Lower lobe of right lung (tissue), 2 donors: ENCODE measurements around the gene ST7. TPM values are rescaled to one million over a fixed set of nuclear protein-coding genes. Genes with fewer than 3 reads are reported as not detected.

Experiments used
- ATAC-seq, 2 donors: fragments of 200-7000 bp; cut with Tn5 transposase; one replicate each; pipeline ENCODE4 v1.9.1; 2020 to 2022; ENCODE audit warnings: mild to moderate bottlenecking in 2 of 2, moderate library complexity in 2 of 2
- DNase-seq: peaks from one replicate; pipeline ENCODE4 v3.0.0-alpha.2; 2020
- H3K27ac ChIP-seq: fragments of 200-600 bp; one replicate; pipeline ENCODE4 v1.8.0; 2022
- H3K27me3 ChIP-seq: fragments of 200-600 bp; one replicate; pipeline ENCODE4 v1.8.0; 2022; ENCODE audit warnings: low read depth
- H3K36me3 ChIP-seq: fragments of 200-600 bp; one replicate; pipeline ENCODE4 v1.8.0; 2022; ENCODE audit warnings: mild to moderate bottlenecking
- H3K4me1 ChIP-seq: fragments of 200-600 bp; one replicate; pipeline ENCODE4 v1.8.0; 2022
- H3K4me3 ChIP-seq: fragments of 200-600 bp; one replicate; pipeline ENCODE4 v1.8.0; 2022; ENCODE audit warnings: mild to moderate bottlenecking
- H3K9me3 ChIP-seq: fragments of 200-600 bp; one replicate; pipeline ENCODE4 v1.8.0; 2022
- CTCF ChIP-seq: fragments of 200-600 bp; IDR thresholded peaks from one replicate; pipeline ENCODE4 v1.8.0; 2022; ENCODE audit warnings: antibody characterized with exemption, mild to moderate bottlenecking
- intact Hi-C: fragments of 100-400 bp; cut with DNase I; formaldehyde crosslinking; loops from one replicate; pipeline ENCODE4 v1.11.0; 2022
- total RNA-seq: library from RNA; stranded (reverse); fragmentation: NEBNext Ultra II Directional; extraction: Animal tissue kit (Norgen Biotek cat#: 25700); gene quantifications from one replicate; pipeline ENCODE4 v1.2.1, GENCODE V29; 2021
- donor health status: DM: no; HTN: yes; CAD: no; lungs with severe emphysema.

The ST7 gene
- total RNA-seq, 1 donor from 2014 or later: 51.1 TPM

- intact Hi-C loops: no loop called here
- ATAC-seq (peak; percentile 85 to 88), DNase-seq (peak; percentile 50)
- H3K36me3 ChIP-seq: no peaks in the 10 kb centered on the region
- H3K27me3 ChIP-seq: no peaks in the 10 kb centered on the region
- no peaks in the 10 kb centered on the region for H3K9me3 ChIP-seq
- TF ChIP-seq CTCF: no peak
- peaks cover 33% of the 10 kb centered on the region for H3K4me1 ChIP-seq
- peak overlapping the region; percentile 37 for H3K4me3 ChIP-seq
- peak overlapping the region; percentile 24 for H3K27ac ChIP-seq
Observed at GRCh38 chr7:117019786-117020590, 66.7 kb downstream of the ST7 start.

GRCh38 chr7:117020591-117020973, 67.3 kb downstream of the ST7 start:
- Histone ChIP-seq H3K36me3 (no peaks in the 10 kb centered on the region), H3K9me3 (no peaks in the 10 kb centered on the region), H3K4me3 (peak overlapping the region; percentile 37), H3K27ac (no peak overlapping the region), H3K4me1 (peaks cover 27% of the 10 kb centered on the region), H3K27me3 (no peaks in the 10 kb centered on the region)
- TF ChIP-seq CTCF: no peak
- DNase-seq (no peak), ATAC-seq (no peak)
- intact Hi-C loops: no loop called here

GRCh38 chr7:117021366-117021765, 68.1 kb downstream of the ST7 start:
- no peaks in the 10 kb centered on the region for H3K36me3 ChIP-seq
- no peak overlapping the region for H3K27ac ChIP-seq
- no peak for TF ChIP-seq CTCF
- no peak for ATAC-seq
- H3K27me3 ChIP-seq: no peaks in the 10 kb centered on the region
- H3K9me3 ChIP-seq: no peaks in the 10 kb centered on the region
- no peak for DNase-seq
- intact Hi-C loops: no loop called here
- no peak overlapping the region for H3K4me3 ChIP-seq
- peaks cover 23% of the 10 kb centered on the region for H3K4me1 ChIP-seq

- no peaks in the 10 kb centered on the region for H3K27me3 ChIP-seq
- intact Hi-C loops: no loop called here
- no peaks in the 10 kb centered on the region for H3K36me3 ChIP-seq
- no peaks in the 10 kb centered on the region for H3K9me3 ChIP-seq
- H3K4me1 ChIP-seq: peaks cover 23% of the 10 kb centered on the region
- DNase-seq (no peak), ATAC-seq (no peak)
- H3K4me3 ChIP-seq: no peak overlapping the region
- no peak for TF ChIP-seq CTCF
- no peak overlapping the region for H3K27ac ChIP-seq
Observed at GRCh38 chr7:117021986-117022385, 68.7 kb downstream of the ST7 start.

GRCh38 chr7:117023325-117023854, 70.1 kb downstream of the ST7 start:
- Histone ChIP-seq H3K27ac (no peak overlapping the region), H3K36me3 (no peaks in the 10 kb centered on the region), H3K4me1 (peaks cover 23% of the 10 kb centered on the region), H3K9me3 (no peaks in the 10 kb centered on the region), H3K4me3 (no peak overlapping the region), H3K27me3 (no peaks in the 10 kb centered on the region)
- ATAC-seq (no peak), DNase-seq (no peak)
- intact Hi-C loops: no loop called here
- no peak for TF ChIP-seq CTCF
